Left renal cortex interstitium (tissue), 4 donors: Measurements from ENCODE around the gene HYLS1. TPM values are rescaled to one million over a fixed set of nuclear protein-coding genes. Genes with fewer than 3 reads are reported as not detected.
"Not testable (repeated sequence)": the region's sequence is repeated elsewhere in the genome, so short reads cannot be mapped to it uniquely, and the experiment has no call there.

ENCODE experiments used
- DNase-seq, 4 donors: peaks; one replicate each; pipeline ENCODE4 v3.0.0-alpha.2; 2013; ENCODE audit warnings: low read depth in 4 of 4, low spot score in 2 of 4, missing footprints in 1 of 4
- polyA plus RNA-seq, 4 donors: library from polyadenylated mRNA; unstranded; fragments of 120-200 nt; gene quantifications; one replicate each; pipeline ENCODE4 v1.2.1, GENCODE V29; 2013; ENCODE audit not compliant: insufficient read length in 4 of 4

The HYLS1 gene
- polyA plus RNA-seq, result 10 to 100 TPM; 11.4 to 12.1 (median 11.8) TPM

DNA sequence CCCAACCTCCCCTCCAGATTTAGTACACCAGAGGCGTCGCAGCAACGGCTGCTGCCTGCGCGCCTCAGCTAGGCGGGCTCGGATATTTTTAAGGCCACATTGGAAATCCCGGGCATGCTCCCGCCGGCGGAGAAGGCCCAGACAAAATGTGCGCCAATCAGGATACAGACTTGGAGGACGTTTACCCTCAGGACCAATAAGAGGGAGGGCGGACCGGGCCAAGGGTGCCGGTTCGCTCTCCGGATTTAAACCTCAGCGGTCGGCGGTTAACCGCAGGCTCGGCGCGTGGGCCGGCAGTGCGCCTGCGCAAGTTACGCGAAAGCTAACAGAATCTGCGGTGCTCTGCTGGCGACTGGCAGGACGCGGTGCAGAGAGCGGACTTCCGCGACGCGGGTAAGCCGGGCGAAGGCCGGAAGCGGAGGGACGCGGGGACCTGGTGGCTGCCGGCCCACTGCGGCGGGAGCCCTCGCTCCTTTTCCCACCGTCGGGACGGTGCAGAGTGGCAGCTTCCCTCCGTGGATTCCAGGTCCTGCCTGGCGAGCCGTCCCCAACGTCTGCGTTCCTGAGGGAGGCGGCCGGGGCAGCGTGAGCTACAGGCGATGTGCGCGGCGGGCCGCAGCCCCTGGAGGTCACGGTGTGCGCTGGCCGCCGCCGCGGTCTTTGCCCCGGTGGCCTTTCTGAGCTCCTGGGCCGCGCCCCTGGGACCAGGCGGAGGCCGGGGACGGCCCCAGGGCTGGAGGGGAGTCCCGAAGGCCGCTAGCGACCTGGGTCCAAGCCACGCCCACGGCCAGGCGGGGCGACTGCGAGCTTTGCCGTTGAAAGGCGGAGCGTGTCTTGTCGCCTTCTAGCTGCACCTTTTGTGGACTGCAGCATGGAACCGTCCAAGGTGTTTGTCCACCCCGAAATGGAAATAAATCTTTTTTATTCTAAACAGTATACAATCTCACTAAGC, at the start of gene HYLS1:
Gene HYLS1, plus strand, starts transcription at position 296 of the 952 bp plus-strand sequence. CDS start 11,701 bp downstream, outside the sequence.
- peak; percentile 84 to 91 (median 88) for DNase-seq

- no peak for DNase-seq
These were observed 45.0 kb upstream of the HYLS1 start for GRCh38 chr11:125842321-125842948.

- no peak for DNase-seq
These were observed 41.3 kb upstream of the HYLS1 start for GRCh38 chr11:125846188-125846587.

DNA sequence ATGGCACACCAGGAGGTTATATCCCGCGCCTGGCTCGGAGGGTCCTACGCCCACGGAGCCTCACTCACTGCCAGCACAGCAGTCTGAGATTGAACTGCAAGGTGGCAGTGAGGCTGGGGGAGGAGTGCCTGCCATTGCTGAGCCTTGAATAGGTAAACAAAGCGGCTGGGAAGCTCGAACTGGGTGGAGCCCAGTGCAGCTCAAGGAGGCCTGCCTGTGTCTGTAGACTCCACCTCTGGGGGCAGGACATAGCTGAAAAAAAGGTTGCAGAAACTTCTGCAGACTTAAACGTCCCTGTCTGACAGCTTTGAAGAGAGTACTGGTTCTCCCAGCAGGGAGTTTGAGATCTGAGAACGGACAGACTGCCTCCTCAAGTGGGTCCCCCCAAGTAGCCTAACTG, 29.8 kb upstream of the HYLS1 start:
- not testable (repeated sequence) for DNase-seq

- DNase-seq, result not testable (repeated sequence)
These were observed 24.7 kb upstream of the HYLS1 start for GRCh38 chr11:125862786-125863185.

- not testable (repeated sequence) for DNase-seq
These were observed 22.1 kb upstream of the HYLS1 start for GRCh38 chr11:125865354-125865753.

GRCh38 chr11:125869521-125869920, 17.9 kb upstream of the HYLS1 start:
- no peak for DNase-seq

GRCh38 chr11:125871391-125872137, 15.9 kb upstream of the HYLS1 start:
- no peak for DNase-seq

- DNase-seq, result no peak
These were observed 15.4 kb upstream of the HYLS1 start for GRCh38 chr11:125872138-125872491.

GRCh38 chr11:125873881-125874555, 13.4 kb upstream of the HYLS1 start:
- DNase-seq, result no peak

DNA sequence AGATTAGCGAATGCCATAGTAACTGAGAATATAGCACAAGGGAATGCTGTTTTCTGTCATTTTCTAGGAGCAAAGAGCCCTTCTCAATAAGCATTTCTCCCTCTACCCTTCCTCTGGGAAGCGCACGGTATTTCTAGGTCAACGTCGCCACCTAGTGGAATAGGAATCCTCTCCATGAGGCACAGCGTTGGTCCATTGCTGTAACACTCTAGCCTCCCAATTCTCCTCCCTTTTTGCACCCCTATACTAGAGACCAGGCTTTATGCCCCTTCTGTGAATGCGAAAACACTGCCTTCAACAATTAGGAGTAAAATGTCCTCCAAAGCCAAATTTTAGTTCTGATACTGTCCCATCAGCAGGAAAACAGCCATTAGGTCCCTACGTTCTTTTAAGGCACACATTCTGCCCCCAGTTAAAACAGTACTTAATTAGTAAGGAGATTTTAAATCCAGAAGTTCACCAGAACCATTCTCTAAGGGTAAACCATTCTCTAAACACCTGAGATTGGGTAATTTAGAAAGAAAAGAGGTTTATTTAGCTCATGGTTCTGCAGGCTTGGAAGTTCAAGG, 12.8 kb upstream of the HYLS1 start:
- DNase-seq, result peak; percentile 20 to 65 (median 36)

DNA sequence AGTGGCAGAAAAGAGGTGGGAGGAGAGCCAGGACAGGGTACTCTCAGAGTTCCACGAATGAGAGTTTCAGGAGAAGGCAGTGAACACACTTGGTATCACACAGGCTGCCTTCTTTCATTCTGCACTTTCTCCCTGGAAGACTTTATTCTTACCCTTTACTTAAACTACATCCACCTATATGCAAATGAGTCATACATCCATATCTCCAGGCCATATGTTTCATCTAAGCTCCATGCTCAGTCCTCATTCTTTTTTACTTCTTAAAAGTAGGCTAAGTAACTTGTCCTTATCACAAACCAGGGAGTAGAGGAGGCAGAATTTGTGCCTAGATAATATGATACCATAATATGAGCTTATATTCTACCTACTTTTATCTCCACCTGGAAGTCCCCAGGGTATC, 6.2 kb upstream of the HYLS1 start:
- DNase-seq, result no peak

GRCh38 chr11:125883375-125883774, 4.1 kb upstream of the HYLS1 start:
- DNase-seq, result no peak

DNA sequence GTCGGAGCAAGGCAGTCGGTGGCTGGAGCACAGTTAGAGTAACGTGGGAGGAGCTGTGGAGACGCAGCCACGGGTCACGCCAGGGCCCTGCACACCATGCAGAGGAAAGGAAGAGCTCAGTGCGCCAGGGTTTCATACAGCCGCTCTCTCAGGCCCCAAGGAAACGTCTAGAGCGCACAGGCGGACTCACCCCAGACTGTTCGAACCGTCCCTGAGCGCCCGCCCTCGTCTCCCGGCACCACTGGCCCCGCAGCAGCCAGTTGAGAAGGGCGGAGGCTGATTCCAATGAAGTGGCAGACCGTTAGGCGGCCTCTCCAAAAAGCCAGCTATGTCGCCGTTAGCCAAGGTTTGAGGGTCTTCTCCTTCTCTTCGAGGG, 483 bp upstream of the HYLS1 start:
- peak in 1 of 4 donors; percentile 25 for DNase-seq

GRCh38 chr11:125890447-125891100, 3.1 kb downstream of the HYLS1 start:
- no peak for DNase-seq

GRCh38 chr11:125892071-125892470, 4.6 kb downstream of the HYLS1 start:
- no peak for DNase-seq

GRCh38 chr11:125892994-125893393, 5.5 kb downstream of the HYLS1 start:
- no peak for DNase-seq

DNA sequence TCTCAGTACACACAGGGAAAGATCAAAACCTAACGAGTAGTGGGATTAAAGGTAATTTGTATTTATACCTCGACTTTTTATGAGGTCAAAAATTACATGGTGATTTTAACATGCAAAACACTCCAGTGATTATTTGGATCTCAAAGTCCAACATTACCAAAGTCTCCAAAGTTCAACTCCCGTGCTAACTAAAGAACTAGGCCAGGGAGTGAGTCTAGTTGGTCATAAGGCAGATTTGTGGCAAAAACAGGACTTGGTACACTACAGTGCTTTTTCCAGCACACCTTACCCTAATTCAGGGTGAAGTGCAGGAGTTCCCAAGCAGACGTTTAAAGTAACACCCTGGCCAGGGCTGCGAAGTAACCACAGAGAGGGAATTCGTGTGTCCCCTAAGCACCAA, 14.4 kb downstream of the HYLS1 start:
- no peak for DNase-seq

DNA sequence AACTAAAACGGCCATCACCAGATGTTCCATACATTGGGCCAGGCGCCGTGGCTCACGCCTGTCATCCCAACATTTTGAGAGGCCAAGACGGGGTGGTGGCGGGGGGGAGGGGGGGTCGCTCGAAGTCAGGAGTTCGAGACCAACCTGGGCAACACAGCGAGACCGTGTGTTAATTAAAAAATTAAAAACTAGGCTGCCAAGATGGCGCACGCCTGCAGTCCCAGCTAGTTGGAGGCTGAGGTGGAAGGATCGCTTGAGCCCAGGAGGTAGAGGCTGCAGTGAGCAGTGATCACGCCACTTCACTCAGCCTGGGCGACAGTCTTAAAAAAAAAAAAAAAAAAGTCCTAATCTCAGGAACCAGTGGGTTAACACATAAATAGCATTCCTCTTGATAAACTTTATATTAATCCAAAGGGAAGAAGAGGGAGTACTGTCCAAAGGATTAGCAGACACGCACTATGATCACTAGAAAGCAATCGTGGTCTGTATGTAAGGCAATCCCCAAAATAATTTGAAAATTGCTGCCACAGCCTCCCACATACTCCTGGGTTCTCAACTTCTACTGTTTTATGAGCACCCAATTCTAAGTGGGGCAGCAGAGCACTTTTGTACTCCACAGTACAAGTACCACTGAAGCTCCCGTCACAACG, 14.9 kb downstream of the HYLS1 start:
- no peak for DNase-seq
